Measurements from ENCODE around the gene UBR4. TPM values are rescaled to one million over a fixed set of nuclear protein-coding genes. Genes with fewer than 3 reads are reported as not detected.

Gene UBR4
- total RNA-seq, 1 experiment from 2014 or later, result 107 TPM

GRCh38 chr1:19036813-19037605 lies 173.1 kb downstream of the UBR4 start:
- Histone ChIP-seq H3K27me3 (ENCODE audit: insufficient read depth, low read length) (no peaks in the 10 kb centered on the region), H3K4me1 (ENCODE audit: control insufficient read depth in 1 of 2, insufficient read depth in 2 of 2, low read length in 2 of 2) (peaks cover 0 to 17% of the 10 kb centered on the region in 2 experiments; a peak in 1 of 4 replicates), H3K9ac (ENCODE audit: low read length) (no peak overlapping the region), H2AFZ (ENCODE audit: low read depth, low read length, poor library complexity, severe bottlenecking) (no peak overlapping the region), H3K79me2 (ENCODE audit: insufficient read depth, low read length) (no peaks in the 10 kb centered on the region), H3K9me3 (ENCODE audit: control insufficient read depth in 1 of 2, insufficient read depth in 1 of 2, low read depth in 1 of 2, low read length in 2 of 2) (no peaks in the 10 kb centered on the region), H3K27ac (ENCODE audit: low read depth, low read length) (no peak overlapping the region), H3K9me2 (ENCODE audit: insufficient read depth) (no peaks in the 10 kb centered on the region), H3K36me3 (ENCODE audit: control insufficient read depth in 1 of 2, insufficient read depth in 2 of 2, low read length in 2 of 2) (no peaks in the 10 kb centered on the region), H3K4me3 (replicated peaks in 1 of 2; ENCODE audit: low read depth in 1 of 2, low read length in 2 of 2) (no peak overlapping the region), H4K20me1 (ENCODE audit: insufficient read depth) (no peaks in the 10 kb centered on the region), H3K4me2 (ENCODE audit: low read length) (no peak overlapping the region)
- DNase-seq (ENCODE audit: low read depth, low spot score) (no peak), ATAC-seq (no peak)
- intact Hi-C loops (cut with micrococcal nuclease), result no loop called here
- TF ChIP-seq ATF3 (IDR thresholded peaks at IDR 0.05), result no peak
- no peak for TF ChIP-seq SIN3A (IDR thresholded peaks at IDR 0.05; ENCODE audit: low read depth)
- TF ChIP-seq CBX3 (IDR thresholded peaks at IDR 0.05; ENCODE audit: low read depth), result no peak
- no peak for TF ChIP-seq CEBPB (IDR thresholded peaks at IDR 0.05; ENCODE audit: low read depth)
- CTCF ChIA-PET, result no interaction called here
- no TSS peak for BruUV-seq (replicated peaks)
- POLR2A ChIA-PET, result no interaction called here
- RAD21 ChIA-PET (ENCODE audit: low non-redundant PET in 1 of 2, low total read pairs in 2 of 2, uncharacterized antibody in 2 of 2, unreplicated experiment in 2 of 2), result no interaction called here

GRCh38 chr1:19036041-19036812 lies 173.8 kb downstream of the UBR4 start:
- DNase-seq (ENCODE audit: low read depth, low spot score) (no peak), ATAC-seq (no peak)
- Histone ChIP-seq H3K4me2 (ENCODE audit: low read length) (no peak overlapping the region), H3K4me3 (replicated peaks in 1 of 2; ENCODE audit: low read depth in 1 of 2, low read length in 2 of 2) (no peak overlapping the region), H2AFZ (ENCODE audit: low read depth, low read length, poor library complexity, severe bottlenecking) (no peak overlapping the region), H3K9ac (ENCODE audit: low read length) (no peak overlapping the region), H3K27ac (ENCODE audit: low read depth, low read length) (no peak overlapping the region), H3K9me3 (ENCODE audit: control insufficient read depth in 1 of 2, insufficient read depth in 1 of 2, low read depth in 1 of 2, low read length in 2 of 2) (no peaks in the 10 kb centered on the region), H3K27me3 (ENCODE audit: insufficient read depth, low read length) (no peaks in the 10 kb centered on the region), H3K36me3 (ENCODE audit: control insufficient read depth in 1 of 2, insufficient read depth in 2 of 2, low read length in 2 of 2) (no peaks in the 10 kb centered on the region), H4K20me1 (ENCODE audit: insufficient read depth) (no peaks in the 10 kb centered on the region), H3K4me1 (ENCODE audit: control insufficient read depth in 1 of 2, insufficient read depth in 2 of 2, low read length in 2 of 2) (peaks cover 0 to 18% of the 10 kb centered on the region in 2 experiments; a peak in 1 of 4 replicates), H3K79me2 (ENCODE audit: insufficient read depth, low read length) (no peaks in the 10 kb centered on the region), H3K9me2 (ENCODE audit: insufficient read depth) (no peaks in the 10 kb centered on the region)
- intact Hi-C loops (cut with micrococcal nuclease), result no loop called here
- BruUV-seq (replicated peaks), result no TSS peak
- POLR2A ChIA-PET, result no interaction called here
- CTCF ChIA-PET, result interaction anchor here (0.6 kb wide), 1 partner anchor 10 kb away, joined by 3 read pairs; no protein-coding TSS in a partner anchor
- TF ChIP-seq POLR2A (IDR thresholded peaks at IDR 0.05; ENCODE audit: borderline replicate concordance, extremely low read depth, insufficient read depth, insufficient read length) (no peak), POLR2AphosphoS5 (IDR thresholded peaks at IDR 0.05; ENCODE audit: low read depth, low read length) (no peak), ATF3 (IDR thresholded peaks at IDR 0.05) (no peak), SP1 (IDR thresholded peaks at IDR 0.05; ENCODE audit: low read depth) (no peak), SRF (IDR thresholded peaks at IDR 0.05; ENCODE audit: low read depth) (no peak), ZFX (IDR thresholded peaks at IDR 0.05) (no peak), CBX3 (IDR thresholded peaks at IDR 0.05; ENCODE audit: low read depth) (no peak), JUND (IDR thresholded peaks at IDR 0.05) (no peak), CEBPB (IDR thresholded peaks at IDR 0.05; ENCODE audit: low read depth) (no peak), EZH2 (IDR thresholded peaks at IDR 0.05) (no peak), ZBTB33 (IDR thresholded peaks at IDR 0.05; ENCODE audit: extremely low read depth, insufficient replicate concordance, low read length) (no peak), ELF1 (IDR thresholded peaks at IDR 0.05; ENCODE audit: borderline replicate concordance, low read depth) (no peak), RAD21 (IDR thresholded peaks at IDR 0.05; ENCODE audit: low read depth) (no peak), YY1 (IDR thresholded peaks at IDR 0.05; ENCODE audit: extremely low read depth, insufficient replicate concordance, low read depth, low read length) (no peak), EZH2phosphoT487 (IDR thresholded peaks at IDR 0.05; ENCODE audit: borderline replicate concordance) (no peak), SIN3A (IDR thresholded peaks at IDR 0.05; ENCODE audit: low read depth) (no peak)
- RAD21 ChIA-PET (ENCODE audit: low non-redundant PET in 1 of 2, low total read pairs in 2 of 2, uncharacterized antibody in 2 of 2, unreplicated experiment in 2 of 2), result no interaction called here

Data from HCT116 (cell line).